ENCODE data around the gene OSER1. TPM values are rescaled to one million over a fixed set of nuclear protein-coding genes. Genes with fewer than 3 reads are reported as not detected.

OSER1 gene
- total and polyA plus RNA-seq, 2 of the 8 experiments (the other 6 are each of a cell fraction or from before 2014, with no cell fraction given): 24.5 to 31.8 TPM

- Histone ChIP-seq H4K8ac (ENCODE audit: extremely low read depth, insufficient read depth, low read length) (no peak overlapping the region), H2AK5ac (ENCODE audit: low read depth, low read length) (no peak overlapping the region), H3K79me1 (ENCODE audit: low read depth, low read length) (no peaks in the 10 kb centered on the region), H2BK12ac (ENCODE audit: low read depth, low read length) (no peak overlapping the region), H4K20me1 (replicated peaks in 1 of 2; ENCODE audit: control insufficient read depth in 1 of 2, insufficient read depth in 2 of 2, low read length in 2 of 2) (no peaks in the 10 kb centered on the region), H3K4me2 (ENCODE audit: insufficient read depth in 1 of 2, low read depth in 2 of 2, low read length in 2 of 2) (no peak overlapping the region), H3K4me3 (ENCODE audit: extremely low read depth in 1 of 4, insufficient read depth in 2 of 4, low read depth in 3 of 4, low read length in 4 of 4) (no peak overlapping the region), H4K91ac (replicated peaks; ENCODE audit: insufficient read length, low read length) (no peak overlapping the region), H3K14ac (ENCODE audit: insufficient read length) (no peak overlapping the region), H3K9me3 (ENCODE audit: insufficient read depth in 2 of 2, low read depth in 1 of 2, low read length in 1 of 2) (no peaks in the 10 kb centered on the region), H2BK15ac (ENCODE audit: low read length) (no peak overlapping the region), H3K23me2 (ENCODE audit: low read depth, low read length) (no peaks in the 10 kb centered on the region), H3K36me3 (ENCODE audit: control insufficient read depth in 2 of 4, insufficient read depth in 4 of 4, low read length in 3 of 4) (no peaks in the 10 kb centered on the region), H3K23ac (ENCODE audit: insufficient read length) (no peak overlapping the region), H3K27me3 (replicated peaks in 1 of 4; ENCODE audit: control insufficient read depth in 3 of 4, extremely low read depth in 1 of 4, insufficient read depth in 3 of 4, low read length in 3 of 4) (no peaks in the 10 kb centered on the region), H2BK20ac (ENCODE audit: low read length) (no peak overlapping the region), H3K9ac (replicated peaks in 1 of 4; ENCODE audit: extremely low read depth in 1 of 4, low read depth in 3 of 4, low read length in 3 of 4) (no peak overlapping the region), H2BK5ac (ENCODE audit: low read depth, low read length) (no peak overlapping the region), H3K56ac (replicated peaks; ENCODE audit: insufficient read length, low read depth, low read length) (no peak overlapping the region), H3K4ac (replicated peaks; ENCODE audit: insufficient read length, low read depth, low read length) (no peak overlapping the region), H3K4me1 (replicated peaks in 1 of 4; ENCODE audit: control insufficient read depth in 3 of 4, insufficient read depth in 4 of 4, low read length in 3 of 4) (peaks cover 0 to 3% (median under 1%) of the 10 kb centered on the region in 4 experiments; a peak in 1 of 7 replicates), H3K27ac (ENCODE audit: low read depth, low read length) (no peak overlapping the region), H2BK120ac (replicated peaks; ENCODE audit: low read depth, low read length) (no peak overlapping the region), H3K79me2 (ENCODE audit: control insufficient read depth in 1 of 2, insufficient read depth in 2 of 2, low read length in 2 of 2) (no peaks in the 10 kb centered on the region), H4K5ac (ENCODE audit: insufficient read length, low read depth, low read length) (no peak overlapping the region), H2AFZ (ENCODE audit: low read length) (no peak overlapping the region), H3K18ac (ENCODE audit: extremely low read depth, low read length) (no peak overlapping the region)
- TF ChIP-seq, protein P1, sequence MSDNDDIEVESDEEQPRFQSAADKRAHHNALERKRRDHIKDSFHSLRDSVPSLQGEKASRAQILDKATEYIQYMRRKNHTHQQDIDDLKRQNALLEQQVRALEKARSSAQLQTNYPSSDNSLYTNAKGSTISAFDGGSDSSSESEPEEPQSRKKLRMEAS (IDR thresholded peaks at IDR 0.05): 0 out of 2 replicates have a peak, but pooled peaks have one; percentile 23
- TF ChIP-seq RAD21 (IDR thresholded peaks at IDR 0.05 in 1 of 2, conservative IDR thresholded peaks at IDR 0.05 in 1 of 2; ENCODE audit: low read depth in 2 of 2, low read length in 2 of 2) (peak; percentile 13 to 41; a peak in 3 of 4 replicates), SUZ12 (IDR thresholded peaks at IDR 0.05; ENCODE audit: low read length) (no peak)
- TF ChIP-seq, protein P2, sequence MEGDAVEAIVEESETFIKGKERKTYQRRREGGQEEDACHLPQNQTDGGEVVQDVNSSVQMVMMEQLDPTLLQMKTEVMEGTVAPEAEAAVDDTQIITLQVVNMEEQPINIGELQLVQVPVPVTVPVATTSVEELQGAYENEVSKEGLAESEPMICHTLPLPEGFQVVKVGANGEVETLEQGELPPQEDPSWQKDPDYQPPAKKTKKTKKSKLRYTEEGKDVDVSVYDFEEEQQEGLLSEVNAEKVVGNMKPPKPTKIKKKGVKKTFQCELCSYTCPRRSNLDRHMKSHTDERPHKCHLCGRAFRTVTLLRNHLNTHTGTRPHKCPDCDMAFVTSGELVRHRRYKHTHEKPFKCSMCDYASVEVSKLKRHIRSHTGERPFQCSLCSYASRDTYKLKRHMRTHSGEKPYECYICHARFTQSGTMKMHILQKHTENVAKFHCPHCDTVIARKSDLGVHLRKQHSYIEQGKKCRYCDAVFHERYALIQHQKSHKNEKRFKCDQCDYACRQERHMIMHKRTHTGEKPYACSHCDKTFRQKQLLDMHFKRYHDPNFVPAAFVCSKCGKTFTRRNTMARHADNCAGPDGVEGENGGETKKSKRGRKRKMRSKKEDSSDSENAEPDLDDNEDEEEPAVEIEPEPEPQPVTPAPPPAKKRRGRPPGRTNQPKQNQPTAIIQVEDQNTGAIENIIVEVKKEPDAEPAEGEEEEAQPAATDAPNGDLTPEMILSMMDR (IDR thresholded peaks at IDR 0.05; ENCODE audit: control extremely low read depth in 1 of 3, insufficient read depth in 1 of 3, low read depth in 1 of 3, low read length in 3 of 3): peak; percentile 52 to 78 (median 54)
- DNase-seq (ENCODE audit: low read depth in 1 of 2, low spot score in 2 of 2) (no peak), FAIRE-seq (peak; percentile 93)
- CTCF ChIA-PET (ENCODE audit: partially characterized antibody): interaction anchor here (0.6 to 4.4 kb wide), 24 partner anchors 9 to 529 kb away, joined by 3 to 23 read pairs (median 4); partner anchors contain the start of genes FITM2, GDAP1L1, HNF4A and OSER1
- 70% methylated on average over 7 of the region's 7 CpGs; no CpG with 5 or more reads in 1 of the 2 experiments for WGBS, 2 experiments (ENCODE audit: extremely low coverage in 1 of 2, insufficient coverage in 1 of 2, insufficient read length in 1 of 2, insufficient replicate concordance in 2 of 2, low coverage in 1 of 2, low lambda C conversion rate in 2 of 2, missing lambda C conversion rate in 1 of 2)
- POLR2A ChIA-PET (ENCODE audit: partially characterized antibody): no interaction called here
These were observed 12.2 kb upstream of the OSER1 start for GRCh38 chr20:44222633-44223368.
